ENCODE measurements around the gene ADGRG1.

DNA sequence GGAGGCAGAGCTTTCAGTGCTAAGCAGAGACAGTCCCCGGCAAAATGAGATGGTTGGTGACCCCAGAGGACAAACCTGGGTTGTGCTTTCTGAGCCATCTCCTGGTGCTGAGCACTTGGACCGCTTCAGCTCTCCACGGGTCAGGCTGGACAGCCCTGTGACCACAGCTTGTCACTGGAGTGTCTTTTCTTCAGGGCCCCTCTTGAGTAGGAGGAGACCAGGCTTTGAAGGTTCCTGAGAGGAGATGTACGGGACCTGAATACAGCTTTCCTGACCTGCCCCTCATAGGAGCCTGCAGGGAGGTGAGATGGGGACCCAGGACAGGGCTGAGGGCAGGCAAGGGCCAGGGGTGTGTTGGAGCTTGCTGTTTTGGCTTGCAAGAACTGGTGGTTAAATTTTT lies 17.8 kb upstream of the ADGRG1 start:
- TF ChIP-seq, protein P1, sequence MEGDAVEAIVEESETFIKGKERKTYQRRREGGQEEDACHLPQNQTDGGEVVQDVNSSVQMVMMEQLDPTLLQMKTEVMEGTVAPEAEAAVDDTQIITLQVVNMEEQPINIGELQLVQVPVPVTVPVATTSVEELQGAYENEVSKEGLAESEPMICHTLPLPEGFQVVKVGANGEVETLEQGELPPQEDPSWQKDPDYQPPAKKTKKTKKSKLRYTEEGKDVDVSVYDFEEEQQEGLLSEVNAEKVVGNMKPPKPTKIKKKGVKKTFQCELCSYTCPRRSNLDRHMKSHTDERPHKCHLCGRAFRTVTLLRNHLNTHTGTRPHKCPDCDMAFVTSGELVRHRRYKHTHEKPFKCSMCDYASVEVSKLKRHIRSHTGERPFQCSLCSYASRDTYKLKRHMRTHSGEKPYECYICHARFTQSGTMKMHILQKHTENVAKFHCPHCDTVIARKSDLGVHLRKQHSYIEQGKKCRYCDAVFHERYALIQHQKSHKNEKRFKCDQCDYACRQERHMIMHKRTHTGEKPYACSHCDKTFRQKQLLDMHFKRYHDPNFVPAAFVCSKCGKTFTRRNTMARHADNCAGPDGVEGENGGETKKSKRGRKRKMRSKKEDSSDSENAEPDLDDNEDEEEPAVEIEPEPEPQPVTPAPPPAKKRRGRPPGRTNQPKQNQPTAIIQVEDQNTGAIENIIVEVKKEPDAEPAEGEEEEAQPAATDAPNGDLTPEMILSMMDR (IDR thresholded peaks at IDR 0.05): no peak
- TF ChIP-seq EZH2 (IDR thresholded peaks at IDR 0.05; ENCODE audit: borderline replicate concordance, insufficient read depth, low read depth, low read length, poor library complexity, severe bottlenecking): no peak

All from B cell (primary cell).